ENCODE measurements around the gene MAGEF1.

- no peak for TF ChIP-seq CTCF (conservative IDR thresholded peaks at IDR 0.05; ENCODE audit: low read depth in 2 of 2)
- TF ChIP-seq, protein P1, sequence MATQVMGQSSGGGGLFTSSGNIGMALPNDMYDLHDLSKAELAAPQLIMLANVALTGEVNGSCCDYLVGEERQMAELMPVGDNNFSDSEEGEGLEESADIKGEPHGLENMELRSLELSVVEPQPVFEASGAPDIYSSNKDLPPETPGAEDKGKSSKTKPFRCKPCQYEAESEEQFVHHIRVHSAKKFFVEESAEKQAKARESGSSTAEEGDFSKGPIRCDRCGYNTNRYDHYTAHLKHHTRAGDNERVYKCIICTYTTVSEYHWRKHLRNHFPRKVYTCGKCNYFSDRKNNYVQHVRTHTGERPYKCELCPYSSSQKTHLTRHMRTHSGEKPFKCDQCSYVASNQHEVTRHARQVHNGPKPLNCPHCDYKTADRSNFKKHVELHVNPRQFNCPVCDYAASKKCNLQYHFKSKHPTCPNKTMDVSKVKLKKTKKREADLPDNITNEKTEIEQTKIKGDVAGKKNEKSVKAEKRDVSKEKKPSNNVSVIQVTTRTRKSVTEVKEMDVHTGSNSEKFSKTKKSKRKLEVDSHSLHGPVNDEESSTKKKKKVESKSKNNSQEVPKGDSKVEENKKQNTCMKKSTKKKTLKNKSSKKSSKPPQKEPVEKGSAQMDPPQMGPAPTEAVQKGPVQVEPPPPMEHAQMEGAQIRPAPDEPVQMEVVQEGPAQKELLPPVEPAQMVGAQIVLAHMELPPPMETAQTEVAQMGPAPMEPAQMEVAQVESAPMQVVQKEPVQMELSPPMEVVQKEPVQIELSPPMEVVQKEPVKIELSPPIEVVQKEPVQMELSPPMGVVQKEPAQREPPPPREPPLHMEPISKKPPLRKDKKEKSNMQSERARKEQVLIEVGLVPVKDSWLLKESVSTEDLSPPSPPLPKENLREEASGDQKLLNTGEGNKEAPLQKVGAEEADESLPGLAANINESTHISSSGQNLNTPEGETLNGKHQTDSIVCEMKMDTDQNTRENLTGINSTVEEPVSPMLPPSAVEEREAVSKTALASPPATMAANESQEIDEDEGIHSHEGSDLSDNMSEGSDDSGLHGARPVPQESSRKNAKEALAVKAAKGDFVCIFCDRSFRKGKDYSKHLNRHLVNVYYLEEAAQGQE (IDR thresholded peaks at IDR 0.05; ENCODE audit: unreplicated experiment), result no peak
- TF ChIP-seq EZH2 (IDR thresholded peaks at IDR 0.05; ENCODE audit: low read depth, unreplicated experiment), result no peak
- TF ChIP-seq JUNB (IDR thresholded peaks at IDR 0.05; ENCODE audit: unreplicated experiment), result no peak
- TF ChIP-seq EZH2phosphoT487 (IDR thresholded peaks at IDR 0.05; ENCODE audit: unreplicated experiment), result no peak
- TF ChIP-seq ZNF331 (CRISPR knock-in tag; IDR thresholded peaks at IDR 0.05; ENCODE audit: low read depth), result no peak
- no peak for TF ChIP-seq POLR2AphosphoS5 (IDR thresholded peaks at IDR 0.05; ENCODE audit: low read depth)
These were observed 15.2 kb downstream of the MAGEF1 start for GRCh38 chr3:184696697-184697096.
